Panc1 (cell line): ENCODE data around the gene RMND5B.

Experiments
- POLR2AphosphoS5 ChIP-seq: IDR thresholded peaks from 2 replicates; pipeline ENCODE4 v1.6.1; 2012; ENCODE audit warnings: mild to moderate bottlenecking, low read depth, low read length, moderate library complexity
- REST ChIP-seq, 2 experiments: IDR thresholded peaks; 2 replicates each; pipeline ENCODE4 v1.6.1; 2011 to 2012; ENCODE audit warnings: low read depth in 2 of 2, control low read depth in 1 of 2, low read length in 1 of 2, mild to moderate bottlenecking in 1 of 2, moderate library complexity in 1 of 2; ENCODE audit not compliant: insufficient read depth in 1 of 2
- SIN3A ChIP-seq: IDR thresholded peaks from 2 replicates; pipeline ENCODE4 v1.6.1; 2012; ENCODE audit warnings: low read depth, mild to moderate bottlenecking, low read length, moderate library complexity, borderline replicate concordance; ENCODE audit not compliant: insufficient read depth
- TF ChIP-seq, protein P1 (sequence below): fragments of 450-650 bp; IDR thresholded peaks from 2 replicates; pipeline ENCODE4 v1.5.1; 2017; ENCODE audit warnings: mild to moderate bottlenecking

DNA sequence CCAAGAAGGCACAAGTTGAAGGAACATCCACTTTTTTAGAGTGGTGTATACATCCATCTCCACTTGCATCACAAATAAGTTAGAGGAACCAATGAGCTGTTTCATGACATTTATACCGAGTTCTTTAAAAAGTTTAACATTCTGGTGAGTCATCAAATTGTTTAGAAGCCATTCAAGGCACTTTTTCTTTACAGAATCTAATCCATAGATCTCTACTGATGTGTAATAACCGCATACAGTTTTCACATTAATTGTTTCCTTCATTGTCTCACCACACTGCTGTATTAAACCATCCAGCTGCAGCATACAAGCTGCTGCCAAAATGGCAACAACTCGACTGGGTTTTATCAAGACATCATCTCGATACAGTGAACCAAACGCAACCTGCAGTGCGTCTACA, 55.6 kb downstream of the RMND5B start:
- TF ChIP-seq, protein P1, sequence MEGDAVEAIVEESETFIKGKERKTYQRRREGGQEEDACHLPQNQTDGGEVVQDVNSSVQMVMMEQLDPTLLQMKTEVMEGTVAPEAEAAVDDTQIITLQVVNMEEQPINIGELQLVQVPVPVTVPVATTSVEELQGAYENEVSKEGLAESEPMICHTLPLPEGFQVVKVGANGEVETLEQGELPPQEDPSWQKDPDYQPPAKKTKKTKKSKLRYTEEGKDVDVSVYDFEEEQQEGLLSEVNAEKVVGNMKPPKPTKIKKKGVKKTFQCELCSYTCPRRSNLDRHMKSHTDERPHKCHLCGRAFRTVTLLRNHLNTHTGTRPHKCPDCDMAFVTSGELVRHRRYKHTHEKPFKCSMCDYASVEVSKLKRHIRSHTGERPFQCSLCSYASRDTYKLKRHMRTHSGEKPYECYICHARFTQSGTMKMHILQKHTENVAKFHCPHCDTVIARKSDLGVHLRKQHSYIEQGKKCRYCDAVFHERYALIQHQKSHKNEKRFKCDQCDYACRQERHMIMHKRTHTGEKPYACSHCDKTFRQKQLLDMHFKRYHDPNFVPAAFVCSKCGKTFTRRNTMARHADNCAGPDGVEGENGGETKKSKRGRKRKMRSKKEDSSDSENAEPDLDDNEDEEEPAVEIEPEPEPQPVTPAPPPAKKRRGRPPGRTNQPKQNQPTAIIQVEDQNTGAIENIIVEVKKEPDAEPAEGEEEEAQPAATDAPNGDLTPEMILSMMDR = no peak
- TF ChIP-seq SIN3A (no peak), REST (IDR thresholded peaks at IDR 0.05; ENCODE audit: insufficient read depth in 1 of 2, low read depth in 2 of 2, low read length in 1 of 2) (no peak), POLR2AphosphoS5 (no peak)
